ENCODE measurements around the gene LSM5.

Gene LSM5

DNA sequence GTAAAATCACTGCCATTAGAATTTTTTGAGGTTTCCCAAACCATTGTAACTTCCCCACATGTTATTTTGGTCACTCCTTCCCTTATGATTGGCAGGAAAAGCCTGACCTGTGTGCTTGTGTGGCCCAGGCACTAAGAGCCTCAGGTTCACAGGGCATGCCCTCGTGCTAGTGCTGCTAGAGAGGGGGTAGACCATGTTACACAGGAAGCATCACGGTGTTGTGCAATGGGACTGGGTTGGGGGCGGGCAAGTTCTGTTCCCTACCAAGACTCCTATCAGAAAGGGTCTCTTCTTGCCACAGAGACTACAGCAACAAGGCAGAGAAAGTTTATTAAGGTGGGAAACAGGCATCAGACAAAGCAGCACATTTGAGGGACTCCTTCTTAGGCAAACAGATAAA lies 32.2 kb downstream of the LSM5 start:
- DNase-seq, result no peak

DNA sequence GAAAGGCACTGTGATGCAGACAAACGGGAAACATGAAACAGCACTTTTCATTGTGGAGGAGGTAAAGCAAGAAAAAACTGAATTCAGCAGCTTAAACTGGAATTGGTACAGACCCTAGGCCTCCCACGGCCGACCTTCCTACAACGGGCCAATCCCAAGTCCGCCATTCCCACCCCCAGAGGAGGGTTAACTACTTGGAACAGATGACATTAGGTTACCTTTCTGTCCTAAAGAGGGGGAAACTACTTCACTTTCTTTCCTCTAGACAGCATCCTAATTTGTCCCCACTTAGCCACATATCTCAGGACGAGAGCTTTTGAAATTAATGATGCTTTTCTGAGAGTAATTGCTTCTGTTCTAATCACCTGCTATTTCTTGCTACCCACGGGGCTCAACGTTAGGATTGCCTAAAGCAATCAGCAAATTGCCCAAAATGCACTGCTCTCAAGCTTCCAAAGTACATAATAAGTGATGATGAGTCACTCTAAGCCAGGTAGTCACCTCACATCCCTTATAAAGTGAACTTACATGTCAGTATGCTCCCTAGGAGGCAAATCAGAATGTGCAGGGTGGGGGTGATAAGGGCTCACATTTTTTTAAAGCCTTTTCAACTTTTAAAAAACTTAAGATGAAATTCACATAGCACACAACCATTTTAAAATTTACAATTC lies 36.7 kb downstream of the LSM5 start:
- no peak for DNase-seq

DNA sequence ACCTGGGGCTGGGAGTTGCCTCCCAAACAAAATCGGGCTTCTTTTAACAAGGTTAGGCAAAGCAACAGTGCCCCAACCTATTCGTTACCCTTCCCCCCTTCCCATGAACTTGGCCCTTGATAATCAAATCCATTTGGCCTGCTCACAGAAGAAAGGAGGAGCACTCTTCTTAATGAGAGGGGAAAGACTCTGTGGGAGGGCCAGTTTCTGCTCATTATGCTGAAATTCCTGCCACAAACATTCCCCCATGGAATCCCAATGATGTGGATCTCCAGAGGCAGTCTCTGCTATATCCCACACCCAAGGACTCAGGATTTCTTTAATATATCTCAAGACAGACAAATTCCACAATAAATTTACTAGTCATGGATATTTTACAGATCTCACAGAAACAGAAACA lies 43.0 kb downstream of the LSM5 start:
- no peak for DNase-seq

DNA sequence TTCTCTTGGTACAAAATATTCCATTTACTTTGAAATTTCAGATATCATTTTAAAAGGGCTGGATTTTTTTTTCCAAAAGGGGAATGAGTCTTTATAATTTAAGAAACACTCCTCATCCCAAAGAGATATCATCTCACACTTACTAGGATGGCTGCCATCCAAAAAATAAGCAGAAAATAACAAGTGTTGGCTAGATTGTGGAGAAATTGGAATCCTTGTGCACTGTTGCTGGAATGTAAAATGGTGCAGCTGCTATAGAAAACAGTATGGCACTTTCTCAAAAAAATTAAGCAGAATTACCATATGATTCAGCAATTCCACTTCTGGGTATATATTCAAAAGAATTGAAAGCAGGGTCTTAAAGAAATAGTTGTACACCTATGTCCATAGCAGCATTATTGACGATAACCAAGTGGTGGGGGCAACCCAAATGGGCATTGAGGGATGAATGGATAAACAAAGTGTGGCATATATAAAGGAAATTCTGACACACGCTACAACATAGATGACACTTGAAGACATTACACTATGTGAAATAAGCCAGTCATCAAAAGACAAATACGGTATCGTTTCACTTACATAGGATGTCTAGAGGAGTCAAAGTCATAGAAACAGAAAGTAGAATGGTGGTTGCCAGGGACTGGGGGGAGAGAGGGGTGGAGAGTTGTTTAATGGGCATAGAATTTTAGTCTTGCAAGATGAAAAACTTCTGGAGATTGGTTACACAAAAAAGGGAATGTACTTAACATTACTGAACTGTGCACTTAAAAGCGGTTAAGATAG lies 53.8 kb downstream of the LSM5 start:
- no peak for DNase-seq
